Left renal pelvis (tissue), 4 donors: ENCODE measurements around the gene NUP188. TPM values are rescaled to one million over a fixed set of nuclear protein-coding genes. Genes with fewer than 3 reads are reported as not detected.

Source experiments
- DNase-seq, 4 donors: peaks; one replicate each; pipeline ENCODE4 v3.0.0-alpha.2; 2013; ENCODE audit warnings: low read depth in 4 of 4, low spot score in 3 of 4
- polyA plus RNA-seq, 4 donors: library from polyadenylated mRNA; unstranded; fragments of 120-200 nt; gene quantifications; one replicate each; pipeline ENCODE4 v1.2.1, GENCODE V29; 2013; ENCODE audit not compliant: insufficient read length in 4 of 4

NUP188 gene
- polyA plus RNA-seq: 10 to 100 TPM; 32.0 to 53.5 (median 41.4) TPM

- peak; percentile 82 to 89 (median 88) for DNase-seq
Measured at GRCh38 chr9:128947527-128948301, at the start of gene NUP188, which contains the start of gene DOLK. Gene NUP188, plus strand, starts transcription at chr9:128947699. Its CDS starts 21 bp downstream, at chr9:128947720. Gene DOLK, minus strand, starts transcription at chr9:128947603. Its CDS starts 300 bp downstream, at chr9:128947303.

GRCh38 chr9:128898382-128898781, 49.1 kb upstream of the NUP188 start:
- no peak for DNase-seq

- no peak for DNase-seq
Measured at GRCh38 chr9:128898845-128899565, 48.5 kb upstream of the NUP188 start.

- no peak for DNase-seq
Measured at GRCh38 chr9:128899566-128900322, 47.8 kb upstream of the NUP188 start.

- no peak for DNase-seq
Measured at GRCh38 chr9:128901379-128901778, 46.1 kb upstream of the NUP188 start.

GRCh38 chr9:128901822-128902221, 45.7 kb upstream of the NUP188 start:
- no peak for DNase-seq

- no peak for DNase-seq
Measured at GRCh38 chr9:128902351-128903078, 45.0 kb upstream of the NUP188 start.

- DNase-seq: no peak
Measured at GRCh38 chr9:128903079-128903461, 44.4 kb upstream of the NUP188 start.

- no peak for DNase-seq
Measured at GRCh38 chr9:128903871-128904620, 43.5 kb upstream of the NUP188 start.

GRCh38 chr9:128905964-128906363, 41.5 kb upstream of the NUP188 start:
- no peak for DNase-seq

- no peak for DNase-seq
Measured at GRCh38 chr9:128906741-128907140, 40.8 kb upstream of the NUP188 start.

- DNase-seq: no peak
Measured at GRCh38 chr9:128908372-128908771, 39.1 kb upstream of the NUP188 start.

- no peak for DNase-seq
Measured at GRCh38 chr9:128909859-128910258, 37.6 kb upstream of the NUP188 start.

GRCh38 chr9:128910906-128911305, 36.6 kb upstream of the NUP188 start:
- DNase-seq: no peak

- DNase-seq: no peak
Measured at GRCh38 chr9:128911529-128912035, 35.9 kb upstream of the NUP188 start.

- no peak for DNase-seq
Measured at GRCh38 chr9:128912270-128912853, 35.1 kb upstream of the NUP188 start.

GRCh38 chr9:128913048-128913900, 34.2 kb upstream of the NUP188 start:
- no peak for DNase-seq
